ENCODE results near the gene CCN2.

CCN2 gene

GRCh38 chr6:131950767-131951575, at the start of gene CCN2:
TSS of gene CCN2 (minus strand) at chr6:131951372. CDS start at chr6:131951172, 200 bp downstream.
- no peak for DNase-seq

- DNase-seq: no peak
Measured at GRCh38 chr6:132000296-132000695, 49.1 kb upstream of the CCN2 start.

GRCh38 chr6:131999545-132000146, 48.5 kb upstream of the CCN2 start:
- no peak for DNase-seq

- DNase-seq: no peak
Measured at GRCh38 chr6:131998255-131998982, 47.2 kb upstream of the CCN2 start.

GRCh38 chr6:131997429-131998153, 46.4 kb upstream of the CCN2 start:
- no peak for DNase-seq

- DNase-seq: no peak
Measured at GRCh38 chr6:131995917-131996316, 44.7 kb upstream of the CCN2 start.

GRCh38 chr6:131992557-131992956, 41.4 kb upstream of the CCN2 start:
- no peak for DNase-seq

GRCh38 chr6:131989036-131989435, 37.9 kb upstream of the CCN2 start:
- no peak for DNase-seq

GRCh38 chr6:131982740-131983259, 31.6 kb upstream of the CCN2 start:
- DNase-seq: no peak

GRCh38 chr6:131981624-131981978, 30.4 kb upstream of the CCN2 start:
- no peak for DNase-seq

- no peak for DNase-seq
Measured at GRCh38 chr6:131980791-131981623, 29.8 kb upstream of the CCN2 start.

- DNase-seq: no peak
Measured at GRCh38 chr6:131980338-131980790, 29.2 kb upstream of the CCN2 start.

GRCh38 chr6:131979515-131980337, 28.6 kb upstream of the CCN2 start:
- DNase-seq: no peak

GRCh38 chr6:131978522-131978921, 27.4 kb upstream of the CCN2 start:
- DNase-seq: no peak

- DNase-seq: no peak
Measured at GRCh38 chr6:131976545-131977061, 25.4 kb upstream of the CCN2 start.

- DNase-seq: no peak
Measured at GRCh38 chr6:131972741-131973140, 21.6 kb upstream of the CCN2 start.

- DNase-seq: no peak
Measured at GRCh38 chr6:131970076-131970859, 19.1 kb upstream of the CCN2 start.

- no peak for DNase-seq
Measured at GRCh38 chr6:131968656-131969055, 17.5 kb upstream of the CCN2 start.

- DNase-seq: no peak
Measured at GRCh38 chr6:131967948-131968347, 16.8 kb upstream of the CCN2 start.

- DNase-seq: no peak
Measured at GRCh38 chr6:131966443-131966842, 15.3 kb upstream of the CCN2 start.

All from hematopoietic multipotent progenitor cell treated with erythropoietin and hydrocortisone succinate and interleukin-3 and kit ligand, for 8 days (in vitro differentiated cells).